Brain pericyte (primary cell): ENCODE results near the gene MED25.
A peak's percentile ranks its signal among the peaks of the same experiment; 100 is the strongest.

Experiments
- DNase-seq: peaks from one replicate; pipeline ENCODE4 v3.0.0-alpha.2; 2012; ENCODE audit warnings: low read depth, low spot score

MED25 gene

GRCh38 chr19:49858088-49858985 is 40.2 kb downstream of the MED25 start:
- DNase-seq = no peak

- no peak for DNase-seq
Observed at GRCh38 chr19:49859682-49860335, 41.7 kb downstream of the MED25 start.

- no peak for DNase-seq
Observed at GRCh38 chr19:49860336-49861102, 42.4 kb downstream of the MED25 start.

- no peak for DNase-seq
Observed at GRCh38 chr19:49861107-49861506, 43.0 kb downstream of the MED25 start.

GRCh38 chr19:49861541-49862378 is 43.7 kb downstream of the MED25 start:
- no peak for DNase-seq

- no peak for DNase-seq
Observed at GRCh38 chr19:49862391-49863253, 44.5 kb downstream of the MED25 start.

- DNase-seq = no peak
Observed at GRCh38 chr19:49863254-49863934, 45.3 kb downstream of the MED25 start.

GRCh38 chr19:49863935-49864320 is 45.8 kb downstream of the MED25 start:
- DNase-seq = no peak

GRCh38 chr19:49864890-49865289 is 46.8 kb downstream of the MED25 start:
- no peak for DNase-seq

- DNase-seq = peak; percentile 76
Observed at GRCh38 chr19:49866933-49867782, 49.1 kb downstream of the MED25 start, which contains the start of gene PNKP. Gene PNKP, minus strand, starts transcription at chr19:49867576. Its CDS starts 372 bp downstream, at chr19:49867204.

GRCh38 chr19:49869009-49869483 is 51.0 kb downstream of the MED25 start:
- DNase-seq = no peak

- DNase-seq = peak; percentile 100
Observed at GRCh38 chr19:49869484-49870308, 51.6 kb downstream of the MED25 start.

- DNase-seq = no peak
Observed at GRCh38 chr19:49870309-49870901, 52.3 kb downstream of the MED25 start.

- DNase-seq = no peak
Observed at GRCh38 chr19:49871349-49871985, 53.4 kb downstream of the MED25 start.

GRCh38 chr19:49872245-49873128 is 54.4 kb downstream of the MED25 start:
- DNase-seq = no peak

GRCh38 chr19:49873129-49873521 is 55.0 kb downstream of the MED25 start:
- no peak for DNase-seq
